Breast epithelium (tissue), 3 donors: Measurements from ENCODE around the gene PPIG.

Source experiments
- CTCF ChIP-seq, 3 donors: fragments of 450-650 bp; IDR thresholded peaks; one replicate each; pipeline ENCODE4 v1.5.1; 2016 to 2017; ENCODE audit warnings: antibody characterized with exemption in 3 of 3, mild to moderate bottlenecking in 3 of 3, moderate library complexity in 3 of 3
- POLR2A ChIP-seq: fragments of 450-650 bp; IDR thresholded peaks from one replicate; pipeline ENCODE4 v1.6.1; 2016; ENCODE audit warnings: antibody characterized with exemption, mild to moderate bottlenecking, moderate library complexity

- no peak for TF ChIP-seq CTCF (IDR thresholded peaks at IDR 0.05)
- no peak for TF ChIP-seq POLR2A
Observed at GRCh38 chr2:169673106-169673505, 89.0 kb downstream of the PPIG start.
